ENCODE results near the gene RAB31.

The RAB31 gene

DNA sequence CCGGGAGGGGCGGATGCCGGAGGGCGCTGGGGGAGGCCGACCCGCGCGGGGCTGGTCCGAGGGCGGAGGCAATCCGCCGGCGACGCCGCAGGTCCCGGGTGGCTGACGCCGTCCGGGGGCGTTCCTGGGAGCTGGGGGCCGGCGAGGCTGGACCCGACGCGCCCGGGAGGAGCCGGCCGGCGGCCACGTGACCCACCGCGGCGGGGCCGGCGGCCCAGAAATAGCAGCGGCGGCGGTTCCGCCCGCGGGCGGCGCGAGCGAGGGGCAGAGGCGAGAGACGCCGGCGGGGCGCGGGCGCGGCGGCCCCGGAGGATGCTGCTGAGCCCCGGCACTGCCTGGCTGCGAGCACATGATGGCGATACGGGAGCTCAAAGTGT, at the start of gene RAB31:
Gene RAB31 (plus strand): TSS at position 245 of the 377 bp plus-strand sequence. CDS start 105 bp downstream, at position 350.
- H2AFZ ChIP-seq (ENCODE audit: low read length), result no peak within 1 kb of the TSS
- no peaks in the 10 kb centered on the region for H3K9me2 ChIP-seq (ENCODE audit: low read depth, low read length)
- no peak within 1 kb of the TSS; the same call in 1 of the 2 replicates for H3K9ac ChIP-seq (ENCODE audit: low read length)
- H3K27me3 ChIP-seq (ENCODE audit: insufficient read depth, low read length), result peaks cover 4% of the 10 kb centered on the region; the same call in 1 of the 2 replicates
- no peak within 1 kb of the TSS for H3K27ac ChIP-seq (ENCODE audit: low read depth, low read length, poor library complexity, severe bottlenecking)
- no peaks in the 10 kb centered on the region for H3K79me2 ChIP-seq (ENCODE audit: insufficient read depth, low read length)
- TF ChIP-seq EZH2 (IDR thresholded peaks at IDR 0.05; ENCODE audit: borderline replicate concordance, low read length), result no peak
- TF ChIP-seq CTCF (IDR thresholded peaks at IDR 0.05; ENCODE audit: low read length), result no peak
- H3K36me3 ChIP-seq (ENCODE audit: insufficient read depth, low read length), result no peaks in the 10 kb centered on the region
- H3K4me2 ChIP-seq (ENCODE audit: low read length), result peak within 1 kb of the TSS; percentile 61
- H3K4me3 ChIP-seq (ENCODE audit: low read depth, low read length, poor library complexity, severe bottlenecking), result peak within 1 kb of the TSS; percentile 52
- no peaks in the 10 kb centered on the region for H3K9me3 ChIP-seq (ENCODE audit: low read length)
- peaks cover 4% of the 10 kb centered on the region for H3K4me1 ChIP-seq (ENCODE audit: insufficient read depth, low read length, severe bottlenecking)
- no peaks in the 10 kb centered on the region for H3F3A ChIP-seq (ENCODE audit: insufficient read depth, low read length)
- no peaks in the 10 kb centered on the region for H4K20me1 ChIP-seq (ENCODE audit: insufficient read depth, low read length)

- Histone ChIP-seq H3K9ac (ENCODE audit: low read length) (no peak overlapping the region), H3K9me3 (ENCODE audit: low read length) (no peaks in the 10 kb centered on the region), H3K27ac (ENCODE audit: low read depth, low read length, poor library complexity, severe bottlenecking) (no peak overlapping the region)
These were observed 48.4 kb upstream of the RAB31 start for GRCh38 chr18:9659499-9660375.

DNA sequence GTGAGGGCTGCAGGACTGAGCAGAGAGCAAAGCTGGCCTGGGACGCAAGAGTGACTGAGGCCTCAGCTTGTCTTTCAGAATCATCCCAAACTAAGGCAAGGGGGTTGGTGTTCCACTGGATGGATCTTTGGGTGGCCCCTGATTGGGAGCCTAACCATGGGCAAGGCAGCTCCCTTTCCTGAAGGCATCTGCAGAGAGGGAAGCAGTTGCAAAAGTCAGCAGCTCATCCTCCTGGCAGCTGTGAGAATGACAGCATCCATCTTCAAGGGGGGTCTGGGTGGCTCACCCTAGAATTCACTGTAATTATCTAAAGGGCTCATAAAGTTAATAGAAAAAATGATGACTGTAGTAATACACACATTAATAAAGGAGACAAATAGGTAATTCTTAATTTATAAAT, 46.5 kb upstream of the RAB31 start:
- TF ChIP-seq CTCF (IDR thresholded peaks at IDR 0.05; ENCODE audit: low read length) (no peak), EZH2 (IDR thresholded peaks at IDR 0.05; ENCODE audit: borderline replicate concordance, low read length) (no peak)
- Histone ChIP-seq H3K79me2 (ENCODE audit: insufficient read depth, low read length) (no peaks in the 10 kb centered on the region), H3K9me2 (ENCODE audit: low read depth, low read length) (no peaks in the 10 kb centered on the region)

More at GRCh38 chr18:9659499-9660375, 48.4 kb upstream of the RAB31 start:
- H3K36me3 ChIP-seq (ENCODE audit: insufficient read depth, low read length), result no peaks in the 10 kb centered on the region
- H3F3A ChIP-seq (ENCODE audit: insufficient read depth, low read length), result no peaks in the 10 kb centered on the region
- no peaks in the 10 kb centered on the region for H3K4me1 ChIP-seq (ENCODE audit: insufficient read depth, low read length, severe bottlenecking)
- TF ChIP-seq EZH2 (IDR thresholded peaks at IDR 0.05; ENCODE audit: borderline replicate concordance, low read length) (no peak), CTCF (IDR thresholded peaks at IDR 0.05; ENCODE audit: low read length) (no peak)
- H3K4me3 ChIP-seq (ENCODE audit: low read depth, low read length, poor library complexity, severe bottlenecking), result no peak overlapping the region
- no peaks in the 10 kb centered on the region for H3K9me2 ChIP-seq (ENCODE audit: low read depth, low read length)
- H3K79me2 ChIP-seq (ENCODE audit: insufficient read depth, low read length), result no peaks in the 10 kb centered on the region
- H2AFZ ChIP-seq (ENCODE audit: low read length), result no peak overlapping the region
- peaks cover 6% of the 10 kb centered on the region; the same call in 1 of the 2 replicates for H3K27me3 ChIP-seq (ENCODE audit: insufficient read depth, low read length)
- H4K20me1 ChIP-seq (ENCODE audit: insufficient read depth, low read length), result no peaks in the 10 kb centered on the region
- H3K4me2 ChIP-seq (ENCODE audit: low read length), result no peak overlapping the region

More for the DNA sequence above, 46.5 kb upstream of the RAB31 start:
- no peak overlapping the region for H2AFZ ChIP-seq (ENCODE audit: low read length)
- H3K4me3 ChIP-seq (ENCODE audit: low read depth, low read length, poor library complexity, severe bottlenecking), result no peak overlapping the region
- no peaks in the 10 kb centered on the region for H3K9me3 ChIP-seq (ENCODE audit: low read length)
- H4K20me1 ChIP-seq (ENCODE audit: insufficient read depth, low read length), result no peaks in the 10 kb centered on the region
- H3K4me1 ChIP-seq (ENCODE audit: insufficient read depth, low read length, severe bottlenecking), result no peaks in the 10 kb centered on the region
- peaks cover 6% of the 10 kb centered on the region; the same call in 1 of the 2 replicates for H3K27me3 ChIP-seq (ENCODE audit: insufficient read depth, low read length)
- H3K27ac ChIP-seq (ENCODE audit: low read depth, low read length, poor library complexity, severe bottlenecking), result no peak overlapping the region
- no peaks in the 10 kb centered on the region for H3K36me3 ChIP-seq (ENCODE audit: insufficient read depth, low read length)
- no peak overlapping the region for H3K4me2 ChIP-seq (ENCODE audit: low read length)
- H3K9ac ChIP-seq (ENCODE audit: low read length), result no peak overlapping the region
- no peaks in the 10 kb centered on the region for H3F3A ChIP-seq (ENCODE audit: insufficient read depth, low read length)
